Forelimb muscle (tissue), 1 donor: ENCODE data around the gene MC5R. TPM values are rescaled to one million over a fixed set of nuclear protein-coding genes. Genes with fewer than 3 reads are reported as not detected.
"Not testable (repeated sequence)": the region's sequence is repeated elsewhere in the genome, so short reads cannot be mapped to it uniquely, and the experiment has no call there.

Experiments
- DNase-seq: peaks from one replicate; pipeline ENCODE4 v3.0.0-alpha.2; 2013; ENCODE audit warnings: low read depth
- polyA plus RNA-seq: library from polyadenylated mRNA; unstranded; fragments of 120-200 nt; gene quantifications from one replicate; pipeline ENCODE4 v1.2.1, GENCODE V29; 2013; ENCODE audit not compliant: insufficient read length

The MC5R gene
- polyA plus RNA-seq, 1 donor: 3.1 TPM

DNA sequence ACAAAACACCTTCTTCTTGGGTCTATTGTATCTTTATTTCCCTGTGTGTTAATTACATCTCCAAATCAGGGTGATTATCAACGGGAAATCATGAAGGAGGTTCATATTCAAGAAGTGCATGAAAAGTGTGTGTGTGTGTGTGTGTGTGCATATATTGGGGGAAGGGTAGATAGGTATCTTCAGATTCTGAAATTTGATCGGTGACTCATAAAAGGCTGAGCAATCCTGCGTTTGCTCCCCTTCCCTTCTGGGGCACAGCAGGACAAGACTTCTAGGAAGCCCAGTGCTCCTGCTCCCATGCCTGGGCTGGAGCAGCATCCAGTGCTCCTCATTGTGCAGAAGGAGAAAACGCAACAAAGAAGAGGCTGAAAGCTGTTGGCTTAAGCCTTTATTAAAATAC lies 25.8 kb downstream of the MC5R start:
- no peak for DNase-seq

DNA sequence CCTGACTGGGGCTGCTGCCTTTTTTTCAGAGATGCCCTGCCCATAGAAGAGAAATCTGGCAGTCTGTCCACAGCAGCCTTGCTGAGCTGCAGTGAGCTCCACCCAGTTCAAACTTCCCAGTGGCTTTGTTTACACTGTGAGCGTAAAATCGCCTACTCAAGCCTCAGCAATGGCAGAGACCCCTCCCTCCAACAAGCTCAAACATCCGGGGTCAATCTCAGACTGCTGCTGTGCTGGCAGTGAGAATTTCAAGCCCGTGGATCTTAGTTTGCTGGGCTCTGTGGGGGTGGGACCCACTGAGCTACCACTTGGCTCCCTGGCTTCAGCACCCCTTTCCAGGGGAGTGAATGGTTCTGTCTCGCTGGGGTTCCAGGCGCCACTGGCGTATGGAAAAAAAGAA lies 38.9 kb downstream of the MC5R start:
- DNase-seq: not testable (repeated sequence)

DNA sequence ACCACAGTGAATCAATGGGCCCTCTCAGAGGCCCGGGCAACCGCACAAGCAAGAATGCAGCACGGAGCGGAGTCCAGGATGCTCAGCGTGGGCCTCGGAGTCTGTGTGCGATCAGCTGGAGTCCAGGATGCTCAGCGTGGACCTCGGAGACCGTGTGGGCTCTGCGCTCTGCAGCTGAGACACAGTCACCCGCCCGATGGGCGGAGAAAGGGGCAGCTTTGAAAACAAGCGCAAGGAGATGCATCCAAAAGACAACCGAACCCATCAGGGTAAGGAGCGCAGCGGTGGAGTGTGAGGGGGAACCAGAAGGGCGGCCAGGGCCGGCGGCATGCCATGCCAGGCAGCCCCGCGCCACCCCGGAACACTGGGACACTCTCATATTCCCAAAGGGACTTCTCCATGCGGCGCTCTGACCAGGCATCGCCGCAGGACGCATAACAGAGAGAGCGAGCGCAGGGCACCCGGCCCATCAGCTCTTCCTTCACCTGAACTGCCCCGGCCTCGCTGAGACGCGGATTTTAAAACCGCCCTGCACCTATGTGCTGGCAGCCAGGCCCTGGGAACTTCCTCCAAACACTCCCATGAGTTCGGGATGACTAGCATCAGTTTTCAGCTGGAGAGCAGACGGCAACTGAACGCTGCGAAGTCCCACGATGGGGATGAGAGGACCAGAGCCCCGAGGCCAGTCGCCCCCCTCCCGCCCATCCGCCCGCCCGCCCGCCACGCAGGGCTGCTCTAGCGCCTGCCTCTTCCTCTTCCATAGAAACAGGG lies 44.7 kb downstream of the MC5R start:
- no peak for DNase-seq

DNA sequence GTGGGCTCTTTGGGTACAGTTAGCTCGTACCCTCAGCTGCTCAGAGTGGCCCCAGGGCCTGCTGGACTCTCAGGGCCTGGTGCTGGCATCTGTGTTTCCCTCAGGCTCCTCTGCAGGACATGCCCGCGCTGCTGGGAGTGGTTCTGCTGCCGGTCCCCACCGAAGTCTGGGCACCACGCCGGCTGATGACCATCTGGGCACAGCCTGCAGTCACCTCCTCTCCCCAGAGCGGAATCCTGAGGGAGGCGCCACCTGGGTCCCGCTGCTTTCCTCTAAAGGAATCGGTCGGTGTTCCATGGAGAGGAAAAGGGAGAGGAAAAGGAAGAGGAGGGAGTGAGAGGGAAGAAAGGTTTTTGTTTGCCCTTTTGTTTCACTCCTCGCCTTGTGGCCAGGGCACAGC lies 47.8 kb downstream of the MC5R start:
- DNase-seq: no peak

DNA sequence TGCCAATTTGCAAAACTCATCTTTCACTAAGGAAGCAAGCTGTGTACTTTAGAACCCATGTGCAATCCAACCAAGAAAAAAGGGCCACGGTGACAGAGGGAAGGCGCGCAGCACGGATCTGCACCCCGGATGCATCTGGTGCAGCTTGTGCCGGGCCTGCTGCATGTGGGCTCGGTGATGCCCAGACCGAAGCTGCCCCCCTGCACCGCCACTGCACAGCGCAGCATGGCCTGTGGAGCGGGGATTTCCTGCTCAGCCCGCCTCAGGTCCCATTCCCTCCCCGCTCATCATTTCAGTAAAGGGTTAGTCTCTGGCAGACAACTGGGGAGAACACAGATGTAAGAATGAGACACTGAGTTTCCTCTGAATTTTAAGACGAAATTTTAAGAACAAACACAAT lies 48.4 kb downstream of the MC5R start:
- no peak for DNase-seq

GRCh38 chr18:13872932-13873331 lies 49.0 kb downstream of the MC5R start:
- no peak for DNase-seq

- no peak for DNase-seq
Observed at GRCh38 chr18:13874558-13874957, 50.6 kb downstream of the MC5R start.

Other genes starting within 250 kb of the MC5R start
- gene FAM210A, start 97.6 kb upstream of the MC5R start, polyA plus RNA-seq: 22.4 TPM
- 33.6 TPM for gene RNMT, start 97.5 kb upstream of the MC5R start, polyA plus RNA-seq
- 0.09 TPM for gene MC2R, start 91.4 kb downstream of the MC5R start, polyA plus RNA-seq